GM21786 (cell line): ENCODE measurements around the gene CLN5.
"Not testable (repeated sequence)": the region's sequence is repeated elsewhere in the genome, so short reads cannot be mapped to it uniquely, and the experiment has no call there.

ENCODE experiments used
- ATAC-seq: cut with Tn5 transposase; IDR thresholded peaks from one replicate; pipeline ENCODE4 v1.9.1; 2021; ENCODE audit not compliant: unreplicated experiment

The CLN5 gene

DNA sequence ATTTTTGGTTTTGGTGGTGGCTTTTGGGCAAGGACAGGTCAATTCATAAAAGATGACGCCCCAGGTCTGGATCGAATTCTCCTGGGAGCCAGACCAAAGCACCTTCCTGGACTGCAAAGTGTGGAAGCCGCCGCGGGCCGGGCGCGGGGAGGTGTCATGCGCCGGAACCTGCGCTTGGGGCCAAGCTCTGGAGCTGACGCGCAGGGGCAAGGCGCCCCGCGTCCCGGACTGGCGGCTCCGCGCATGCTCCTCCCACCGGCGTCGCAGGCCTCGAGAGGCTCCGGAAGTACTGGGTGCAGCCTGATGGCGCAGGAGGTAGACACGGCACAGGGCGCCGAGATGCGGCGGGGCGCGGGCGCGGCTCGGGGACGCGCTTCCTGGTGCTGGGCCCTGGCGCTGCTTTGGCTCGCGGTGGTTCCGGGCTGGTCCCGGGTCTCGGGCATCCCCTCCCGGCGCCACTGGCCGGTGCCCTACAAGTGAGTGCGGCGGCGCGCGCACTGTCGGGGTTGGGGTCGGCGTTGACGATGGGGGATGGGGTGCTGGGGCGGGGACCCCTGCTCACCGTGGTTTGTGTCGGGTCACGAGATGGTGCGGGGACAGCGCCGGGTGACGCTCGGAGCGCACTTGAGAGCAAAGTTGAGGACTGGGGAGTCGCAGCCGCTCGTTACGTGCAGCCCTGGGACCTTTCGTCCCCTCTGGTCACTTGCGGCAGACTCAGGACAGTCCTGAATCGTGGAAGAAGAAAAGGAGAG lies at the start of gene CLN5:
Gene CLN5, plus strand, starts transcription at position 286 of the 752 bp plus-strand sequence. Its CDS starts 18 bp downstream, at position 304.
- peak; percentile 95 for ATAC-seq

DNA sequence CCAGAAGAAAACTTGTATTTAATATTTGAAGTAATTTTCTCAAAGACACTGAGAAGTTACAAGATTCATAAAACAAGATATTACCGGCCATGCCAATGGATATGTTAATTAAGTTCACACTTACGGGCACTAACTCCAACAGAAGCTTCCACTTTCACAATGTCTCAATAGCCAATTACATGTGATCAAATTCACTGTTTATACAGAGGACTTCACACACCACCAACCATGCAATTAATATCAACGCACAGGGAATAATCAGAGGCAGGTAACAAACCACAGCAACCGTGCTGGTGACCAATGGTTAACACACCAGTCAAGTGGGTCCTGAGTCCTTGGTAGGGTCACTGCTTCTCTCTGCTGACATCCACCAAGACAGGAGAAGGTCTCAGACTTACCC lies 49.5 kb upstream of the CLN5 start:
- no peak for ATAC-seq

DNA sequence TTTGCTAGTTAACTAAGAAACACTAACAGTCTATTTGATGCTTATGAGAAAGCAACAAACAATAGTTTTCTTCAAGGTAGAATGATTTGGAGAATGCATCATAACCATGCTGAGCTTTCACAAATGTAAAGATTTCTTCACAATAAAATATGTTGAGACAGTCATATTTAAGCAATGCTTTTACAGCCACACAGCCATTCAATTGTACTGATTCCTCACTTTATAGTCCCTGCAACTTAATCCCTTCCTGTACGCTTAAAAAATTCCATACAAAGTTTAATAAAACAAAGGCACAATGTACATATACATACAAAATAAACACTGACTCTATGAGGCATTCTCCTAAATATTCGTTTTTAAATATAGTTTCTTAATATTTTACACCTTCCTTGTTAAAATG lies 48.2 kb upstream of the CLN5 start:
- ATAC-seq: no peak

DNA sequence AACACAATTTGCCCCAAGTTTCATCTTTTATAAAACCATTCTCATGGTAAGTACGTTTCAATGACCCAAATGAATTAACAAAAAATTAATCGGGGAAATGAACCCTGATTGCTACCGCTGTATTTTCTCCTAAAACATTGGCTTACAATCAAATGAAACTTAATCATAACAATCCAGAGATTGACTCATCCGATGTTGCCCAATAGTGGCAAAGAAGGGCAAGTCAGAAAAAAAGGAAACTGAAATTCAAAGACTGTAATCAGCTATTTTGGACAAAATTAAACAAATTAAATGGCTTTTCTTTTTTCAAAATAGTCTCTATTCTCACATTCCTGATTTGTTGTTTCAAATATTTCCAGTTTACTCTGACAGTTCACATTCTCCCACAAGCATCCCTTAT lies 47.4 kb upstream of the CLN5 start:
- ATAC-seq: no peak

DNA sequence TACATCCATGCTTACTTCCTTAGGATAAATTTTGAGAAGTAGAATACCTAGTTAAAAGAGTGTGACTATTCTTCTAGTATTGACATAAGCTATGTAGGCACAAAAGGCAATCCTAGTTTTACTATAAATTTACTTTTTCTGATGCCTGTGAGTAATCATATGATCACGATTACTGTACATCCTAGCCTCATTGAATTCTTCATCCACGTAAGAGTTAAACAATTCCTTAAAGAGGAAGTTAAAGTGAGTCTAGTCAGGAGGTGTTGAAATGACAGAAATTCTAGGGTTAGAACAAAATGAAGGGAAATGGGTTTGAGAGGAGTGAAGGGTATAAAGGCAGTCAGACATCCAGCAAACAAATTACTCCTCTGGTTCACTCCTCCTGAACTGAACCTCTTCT lies 43.7 kb upstream of the CLN5 start, which contains the start of gene ACOD1:
Gene ACOD1, plus strand, starts transcription at position 363 of the 400 bp plus-strand sequence. CDS start 48 bp downstream, outside the sequence.
- no peak for ATAC-seq

DNA sequence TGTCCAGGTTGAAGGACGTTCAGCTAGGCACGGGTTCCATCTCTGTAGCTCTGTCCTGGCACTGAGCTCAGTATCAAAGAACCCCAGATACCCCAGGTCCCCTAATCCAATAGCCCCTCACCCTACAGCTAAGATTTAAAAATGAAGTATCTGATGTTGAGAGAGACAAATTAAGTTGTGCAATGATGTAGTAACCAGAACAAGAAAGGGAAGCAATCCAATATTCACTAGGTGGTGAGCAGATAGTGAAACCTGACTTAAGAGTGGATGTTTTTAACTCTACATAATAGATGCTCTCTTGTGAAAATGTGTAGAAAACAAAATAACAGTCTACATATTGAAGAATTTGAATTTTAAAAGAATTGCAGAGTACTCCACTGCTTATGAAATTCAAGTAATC lies 41.8 kb upstream of the CLN5 start:
- no peak for ATAC-seq

DNA sequence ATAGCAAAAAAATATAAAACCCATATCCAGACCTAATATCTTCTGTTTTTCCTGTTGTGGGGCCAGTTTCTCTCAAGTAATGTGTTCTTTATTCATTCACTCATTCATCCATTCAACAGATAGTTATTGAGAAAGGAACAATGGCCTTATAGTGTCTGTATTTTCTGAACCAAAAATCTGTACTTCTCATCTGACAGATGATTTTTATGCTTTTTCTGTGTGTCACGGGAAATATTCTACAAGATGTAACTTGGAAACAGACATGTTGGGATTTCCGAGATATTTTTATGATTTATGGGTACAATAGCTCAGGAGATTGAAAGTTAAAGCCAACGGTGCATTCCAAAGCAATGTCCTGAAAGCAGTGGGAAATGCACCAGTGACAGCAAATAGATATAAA lies 37.9 kb upstream of the CLN5 start:
- no peak for ATAC-seq

DNA sequence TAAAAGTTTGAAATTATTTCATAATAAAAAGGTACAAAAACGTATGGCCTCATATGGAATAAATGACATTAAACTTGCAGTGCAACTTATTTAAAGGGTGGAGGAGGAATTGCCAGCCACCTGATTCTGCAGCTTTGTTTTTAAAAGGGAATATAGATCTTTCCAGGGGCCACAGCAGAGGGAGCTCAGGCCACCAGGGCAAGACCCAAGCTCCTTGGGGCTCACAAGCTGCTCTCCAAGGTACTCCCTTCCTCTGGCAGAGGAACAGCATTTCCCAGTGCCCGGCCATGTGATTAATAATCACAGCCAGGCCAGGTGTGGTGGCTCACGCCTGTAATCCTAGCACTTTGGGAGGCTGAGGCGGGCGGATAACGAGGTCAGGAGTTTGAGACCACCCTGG lies 37.3 kb upstream of the CLN5 start:
- ATAC-seq: no peak

DNA sequence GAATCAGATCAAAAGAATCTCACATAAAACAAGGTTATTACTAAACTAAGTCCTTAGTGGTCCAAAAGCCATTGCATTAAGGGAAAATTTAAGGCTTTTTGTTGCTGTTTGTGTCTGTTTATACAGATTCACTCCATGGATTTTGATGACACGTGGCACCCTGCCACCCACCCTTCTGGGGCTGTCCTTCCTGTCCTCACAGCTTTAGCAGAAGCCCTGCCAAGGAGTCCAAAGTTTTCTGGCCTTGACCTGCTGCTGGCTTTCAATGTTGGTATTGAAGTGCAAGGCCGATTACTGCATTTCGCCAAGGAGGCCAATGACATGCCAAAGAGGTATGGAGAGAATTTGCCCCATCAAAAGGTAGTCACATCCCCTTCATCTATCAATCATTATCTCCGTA lies 36.7 kb upstream of the CLN5 start:
- no peak for ATAC-seq

DNA sequence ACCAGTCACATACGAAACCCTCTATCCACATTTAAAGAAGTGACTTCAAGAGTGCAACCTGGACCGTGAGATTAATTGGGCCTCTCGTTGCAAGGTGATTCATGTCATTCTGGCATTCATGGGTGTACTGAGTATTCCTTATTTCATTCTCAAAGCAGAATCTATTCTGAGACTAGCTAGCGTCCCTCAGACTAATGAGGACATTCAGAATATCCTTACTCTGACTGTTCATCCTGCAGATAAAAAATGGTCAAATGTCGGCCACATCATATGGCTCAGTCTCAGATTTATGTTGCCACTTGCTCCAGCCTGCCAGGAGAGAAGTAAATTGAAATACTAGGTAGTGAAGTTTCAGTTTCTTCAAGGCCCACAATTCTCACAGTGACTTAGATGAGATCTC lies 36.2 kb upstream of the CLN5 start:
- ATAC-seq: no peak

DNA sequence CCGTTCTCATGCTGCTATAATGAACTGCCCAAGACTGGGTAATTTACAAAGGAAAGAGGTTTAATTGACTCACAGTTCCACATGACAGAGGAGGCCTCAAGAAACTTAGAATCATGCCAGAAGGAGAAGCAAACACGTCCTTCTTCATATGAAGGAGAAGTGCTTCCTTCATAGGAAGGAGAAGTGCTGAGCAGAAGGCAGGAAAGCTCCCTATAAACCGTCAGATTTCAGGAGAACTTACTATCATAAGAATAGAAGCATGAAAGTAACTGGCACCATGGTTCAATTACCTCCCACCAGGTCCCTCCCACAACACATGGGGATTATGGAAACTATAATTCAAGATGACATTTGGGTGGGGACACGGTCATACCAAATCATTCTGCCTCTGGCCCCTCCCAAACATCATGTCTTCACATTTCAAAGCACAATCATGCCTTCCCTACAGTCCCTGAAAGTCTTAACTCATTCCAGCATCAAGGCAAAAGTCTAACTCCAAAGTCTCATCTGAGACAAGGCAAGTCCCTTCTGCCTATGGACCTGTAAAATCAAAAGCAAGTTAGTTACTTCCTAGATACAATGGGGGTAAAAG lies 32.9 kb upstream of the CLN5 start:
- no peak for ATAC-seq

DNA sequence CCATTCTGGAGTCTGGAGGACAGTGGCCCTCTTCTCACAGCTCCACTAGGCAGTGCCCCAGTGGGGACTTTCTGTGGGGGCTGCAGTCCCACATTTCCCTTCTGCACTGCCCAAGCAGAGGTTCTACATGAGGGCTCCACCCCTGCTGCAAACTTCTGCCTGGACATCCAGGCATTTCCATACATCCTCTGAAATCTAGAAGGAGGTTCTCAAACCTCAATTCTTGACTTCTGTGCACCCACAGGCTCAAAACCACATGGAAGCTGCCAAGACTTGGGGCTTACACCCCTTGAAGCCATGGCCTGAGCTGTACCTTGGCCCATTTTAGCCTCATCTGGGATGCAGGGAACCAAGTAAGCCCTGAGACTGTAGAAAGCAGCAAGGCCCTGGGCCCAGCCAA lies 32.1 kb upstream of the CLN5 start:
- not testable (repeated sequence) for ATAC-seq

DNA sequence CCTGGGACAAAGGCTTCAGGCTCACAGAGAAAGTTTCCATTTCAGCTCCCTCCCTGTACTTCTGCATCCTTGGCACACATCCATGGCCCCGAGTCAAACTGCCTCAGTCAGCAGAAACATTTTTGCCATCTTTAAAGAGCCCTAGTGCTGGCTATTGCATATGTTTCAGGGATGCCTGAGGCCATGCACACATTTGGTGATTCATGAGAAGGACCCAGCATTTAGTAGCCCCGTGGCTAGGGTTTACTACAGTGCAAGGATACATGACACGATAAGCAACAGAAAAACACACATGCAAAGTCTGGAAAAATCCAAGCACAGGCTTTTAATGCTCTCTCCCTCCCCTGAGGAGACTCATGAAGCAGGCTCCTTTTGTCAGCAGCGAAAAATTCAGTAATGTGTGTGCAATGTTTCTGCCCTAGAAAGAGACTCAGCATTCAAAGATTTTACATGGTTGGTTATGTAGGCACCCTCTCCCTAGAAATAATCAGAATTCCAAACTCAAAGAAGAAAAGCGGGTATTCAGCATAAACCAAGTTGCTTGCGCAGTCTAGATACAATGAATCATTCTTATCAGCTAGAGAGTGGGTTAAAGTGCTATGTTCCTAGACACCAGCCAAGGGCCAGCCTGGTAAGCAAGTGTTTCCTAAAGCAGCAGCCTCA lies 26.0 kb upstream of the CLN5 start:
- no peak for ATAC-seq

DNA sequence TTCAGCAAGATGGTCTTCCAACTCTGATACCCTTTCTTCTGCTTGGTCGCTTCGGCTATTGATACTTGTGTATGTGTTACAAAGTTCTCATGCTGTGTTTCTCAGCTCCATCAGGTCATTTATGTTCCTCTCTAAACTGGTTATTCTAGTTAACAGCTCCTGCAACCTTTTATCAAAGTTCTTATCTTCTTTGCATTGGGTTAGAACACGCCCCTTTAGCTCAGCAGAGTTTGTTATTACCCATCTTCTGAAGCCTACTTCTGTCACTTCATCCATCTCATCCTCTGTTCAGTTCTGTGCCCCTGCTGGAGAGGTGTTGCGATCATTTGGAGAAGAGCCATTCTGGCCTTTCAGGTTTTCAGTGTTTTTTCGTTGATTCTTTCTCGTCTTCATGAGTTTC lies 24.9 kb upstream of the CLN5 start:
- no peak for ATAC-seq

DNA sequence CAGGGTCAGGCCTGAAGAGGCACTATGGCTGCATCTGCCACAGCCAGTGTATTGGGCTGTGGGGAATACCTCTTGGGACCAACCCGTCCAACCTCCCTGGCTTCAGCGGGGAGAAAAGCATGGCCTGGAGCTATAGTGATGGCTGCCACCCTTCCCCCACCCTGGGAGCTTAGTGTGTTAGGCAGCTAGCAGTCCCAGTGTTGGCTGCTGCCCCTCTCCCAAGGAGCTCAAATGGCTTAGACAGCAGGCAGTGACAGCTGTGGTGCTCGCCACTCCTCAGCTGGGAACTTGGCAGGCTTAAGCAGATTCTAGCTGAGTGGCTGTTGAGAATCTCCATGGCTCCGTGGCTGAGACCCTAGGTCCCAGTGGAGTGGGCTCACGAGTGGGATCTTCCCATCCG lies 23.8 kb upstream of the CLN5 start:
- ATAC-seq: no peak

DNA sequence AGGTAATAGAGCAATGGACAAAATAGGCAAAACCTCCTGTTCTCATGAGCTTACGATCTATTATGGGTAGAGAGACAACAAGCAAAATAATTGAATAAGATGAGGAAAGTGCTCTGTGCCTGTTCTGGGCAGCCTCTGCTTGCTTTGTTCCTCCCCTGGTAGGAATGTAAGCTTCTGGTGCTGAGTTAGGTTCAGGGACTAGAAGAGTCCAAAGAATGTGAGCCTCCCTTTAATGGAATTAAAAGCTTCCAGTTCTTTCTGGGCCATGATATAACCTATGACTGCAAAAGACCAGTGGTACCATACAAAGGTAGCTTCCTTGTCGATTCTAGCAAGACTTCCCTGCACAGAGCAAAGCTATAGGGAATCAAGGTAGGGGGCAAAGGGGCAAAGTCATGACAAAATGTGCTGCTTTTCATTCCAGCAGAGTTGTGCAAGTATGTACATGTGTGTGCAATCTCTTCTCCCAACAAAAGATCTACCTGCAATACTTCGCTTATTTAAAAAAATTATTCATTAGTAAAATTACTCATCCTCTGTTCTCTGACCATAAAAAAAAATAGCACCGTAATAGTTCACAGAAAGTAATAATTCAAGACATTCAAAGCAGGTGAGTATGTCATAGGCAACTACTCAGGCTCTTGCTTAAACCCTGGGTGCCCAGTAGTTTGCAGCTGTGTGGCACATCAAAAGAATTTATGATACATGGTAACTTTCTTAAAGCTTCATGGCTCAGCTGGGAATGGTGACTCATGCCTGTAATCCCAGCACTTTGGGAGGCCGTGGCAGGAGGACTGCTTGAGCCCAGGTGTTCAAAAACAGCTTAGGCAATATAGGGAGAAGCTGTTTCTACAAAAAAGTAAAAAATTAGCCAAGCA lies 22.2 kb upstream of the CLN5 start:
- no peak for ATAC-seq

DNA sequence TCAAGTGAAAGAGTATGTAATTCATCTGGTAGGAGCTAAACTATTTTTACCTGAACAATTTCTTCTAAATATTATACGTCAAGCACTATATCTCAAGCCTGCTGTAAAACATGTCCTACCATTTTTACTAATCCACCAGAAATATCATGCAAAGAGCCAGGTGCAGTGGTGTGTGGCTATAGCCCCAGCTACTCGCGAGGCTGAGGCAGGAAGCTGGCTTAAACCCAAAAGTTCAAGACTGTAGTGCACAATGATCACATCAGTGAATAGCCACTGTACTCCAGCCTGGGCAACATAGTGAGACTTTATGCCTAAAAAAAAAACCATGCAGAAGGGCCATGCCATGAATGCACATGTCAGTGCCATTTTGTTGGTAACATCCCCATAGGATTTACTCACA lies 20.7 kb upstream of the CLN5 start:
- ATAC-seq: peak; percentile 57

DNA sequence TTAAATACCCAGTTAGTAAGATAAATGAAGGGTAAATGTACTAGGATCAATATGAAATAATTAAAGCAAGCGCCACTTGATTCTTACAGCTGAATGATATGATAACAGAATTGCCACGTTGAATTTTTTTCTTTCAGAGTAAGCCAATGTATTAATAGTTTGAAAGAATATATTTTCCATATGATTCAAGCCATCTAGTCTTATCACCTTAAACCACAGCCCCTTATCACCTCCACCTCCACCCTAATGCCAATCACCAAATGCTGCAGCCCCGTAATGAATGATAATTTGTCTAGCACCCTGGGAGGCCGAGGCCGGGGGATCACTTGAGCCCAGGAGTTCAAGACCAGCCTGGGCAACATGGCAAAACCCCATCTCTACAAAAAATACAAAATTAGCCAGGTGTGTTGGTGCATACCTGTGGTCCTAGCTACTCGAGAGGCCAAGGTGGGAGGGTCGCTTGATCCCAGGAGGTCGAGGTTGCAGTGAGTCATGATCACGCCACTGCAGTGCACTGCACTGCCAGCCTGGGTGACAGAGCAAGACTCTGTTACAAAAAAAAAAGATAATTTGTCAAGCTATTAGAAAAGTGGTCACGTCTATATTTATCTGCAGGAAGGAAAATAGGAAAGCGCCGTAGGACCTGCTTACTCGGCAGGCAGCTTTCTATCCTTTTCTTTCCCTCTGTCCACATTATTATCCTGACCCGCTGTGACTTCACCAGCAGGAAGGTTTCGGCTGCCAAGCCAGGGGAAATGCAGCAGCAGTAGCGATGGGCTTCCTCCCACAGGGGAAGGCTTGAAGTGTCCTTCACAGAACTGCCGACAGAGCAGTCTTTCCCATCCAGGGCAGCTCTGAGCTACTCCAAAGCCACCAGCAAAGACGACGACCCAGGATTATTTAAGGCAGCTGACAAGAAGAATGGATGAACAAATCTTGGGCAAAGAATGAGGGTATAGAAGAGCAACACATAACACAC lies 19.7 kb upstream of the CLN5 start:
- no peak for ATAC-seq

DNA sequence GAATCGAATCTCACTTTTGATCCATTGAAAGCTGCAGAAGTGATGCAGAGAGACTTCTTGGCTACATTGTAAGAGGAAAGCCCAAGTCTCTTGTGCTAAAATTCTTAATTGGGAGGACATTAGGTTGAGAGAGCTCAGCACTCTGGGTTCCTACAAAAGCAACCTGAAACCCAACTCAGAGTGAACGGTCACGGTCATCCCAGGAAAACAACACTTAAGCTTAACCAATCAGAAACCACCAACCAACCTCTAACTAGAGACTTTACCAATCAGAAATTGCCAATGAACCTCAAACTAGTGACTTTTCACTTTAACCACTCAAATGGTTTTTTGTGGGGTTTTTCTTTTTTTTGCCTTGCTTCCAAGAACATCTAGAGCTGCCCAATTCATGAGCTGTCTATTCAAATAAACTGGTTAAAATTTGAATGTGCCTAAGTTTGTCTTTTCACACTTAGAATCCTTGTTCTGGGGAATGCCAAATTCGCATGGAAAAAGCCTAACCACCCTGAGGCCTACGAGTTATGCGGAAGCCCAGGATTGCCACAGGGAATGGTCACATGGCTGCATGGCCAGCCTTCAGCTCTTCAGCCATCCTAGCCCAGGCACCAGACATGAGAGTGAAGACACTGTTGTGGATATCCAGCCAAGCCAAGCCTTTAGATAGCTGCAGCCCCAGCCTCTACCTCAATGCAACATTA lies 17.8 kb upstream of the CLN5 start:
- ATAC-seq: no peak

DNA sequence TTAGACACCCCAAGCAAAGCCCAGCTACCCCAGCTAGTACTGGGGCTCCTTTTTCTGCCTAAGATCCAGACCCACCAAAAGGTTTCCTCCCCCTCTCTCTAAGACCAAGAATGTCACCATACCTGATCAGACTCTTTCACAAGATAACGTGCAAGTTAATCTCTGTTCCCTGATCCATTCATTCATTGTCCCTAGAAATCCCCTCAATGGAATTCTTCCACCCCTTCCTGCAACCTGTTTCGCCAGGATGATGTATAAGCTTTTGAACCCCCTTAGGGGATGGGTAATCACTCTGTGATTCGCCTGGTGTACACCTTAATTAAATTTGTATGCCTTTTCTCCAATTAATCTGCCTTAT lies 17.3 kb upstream of the CLN5 start:
- no peak for ATAC-seq
